Measurements from ENCODE around the gene KCNH6. TPM values are rescaled to one million over a fixed set of nuclear protein-coding genes. Genes with fewer than 3 reads are reported as not detected.

KCNH6 gene
- polyA plus RNA-seq, 1 of the 3 experiments (the other 2 are of a cell fraction) = 0.15 TPM

DNA sequence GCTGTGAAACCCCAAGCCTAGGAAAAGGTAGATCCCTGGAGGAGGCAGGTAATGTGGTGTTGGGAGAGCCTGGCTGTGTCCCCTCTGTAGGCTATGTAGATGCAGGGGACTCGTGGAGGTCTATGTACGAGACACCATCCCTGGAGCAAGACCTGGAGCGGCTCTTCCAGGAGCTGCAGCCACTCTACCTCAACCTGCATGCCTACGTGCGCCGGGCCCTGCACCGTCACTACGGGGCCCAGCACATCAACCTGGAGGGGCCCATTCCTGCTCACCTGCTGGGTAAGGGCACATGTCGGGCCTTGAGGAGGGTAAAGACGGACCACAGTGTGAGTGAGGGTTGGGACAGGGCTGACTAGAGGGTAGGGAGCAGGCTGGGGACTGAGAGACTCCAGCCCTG lies 34.3 kb upstream of the KCNH6 start:
- no peaks in the 10 kb centered on the region; a peak in 1 of 4 replicates for H3K4me1 ChIP-seq (ENCODE audit: control insufficient read depth in 1 of 2, insufficient read depth in 2 of 2, low read depth in 1 of 2, low read length in 1 of 2)
- peak; percentile 30 for DNase-seq
- H2AFZ ChIP-seq (ENCODE audit: low read depth) = no peak overlapping the region
- no peaks in the 10 kb centered on the region for H3K9me2 ChIP-seq
- no peaks in the 10 kb centered on the region for H3F3A ChIP-seq (replicated peaks; ENCODE audit: insufficient read depth)
- H4K20me1 ChIP-seq (ENCODE audit: insufficient read depth) = no peaks in the 10 kb centered on the region
- no peak overlapping the region for H3K4me3 ChIP-seq (ENCODE audit: low read depth in 2 of 2, low read length in 1 of 2)
- H3K9ac ChIP-seq = no peak overlapping the region
- H3K27me3 ChIP-seq (ENCODE audit: insufficient read depth) = no peaks in the 10 kb centered on the region
- TF ChIP-seq RCOR1 (IDR thresholded peaks at IDR 0.05; ENCODE audit: low read length) (no peak), MEF2A (IDR thresholded peaks at IDR 0.05; ENCODE audit: borderline replicate concordance, low read depth) (no peak), FOSL2 (IDR thresholded peaks at IDR 0.05; ENCODE audit: borderline replicate concordance, low read depth) (no peak), RAD21 (IDR thresholded peaks at IDR 0.05; ENCODE audit: low read length) (no peak), RXRA (IDR thresholded peaks at IDR 0.05; ENCODE audit: borderline replicate concordance, low read depth) (no peak), EP300 (IDR thresholded peaks at IDR 0.05; ENCODE audit: borderline replicate concordance in 1 of 2, low read depth in 1 of 2, low read length in 1 of 2) (no peak), YY1 (IDR thresholded peaks at IDR 0.05; ENCODE audit: low read depth) (no peak), TEAD4 (IDR thresholded peaks at IDR 0.05; ENCODE audit: borderline replicate concordance, insufficient read depth) (no peak), EZH2phosphoT487 (IDR thresholded peaks at IDR 0.05; ENCODE audit: borderline replicate concordance, low read depth) (no peak)
- TF ChIP-seq, protein P1, sequence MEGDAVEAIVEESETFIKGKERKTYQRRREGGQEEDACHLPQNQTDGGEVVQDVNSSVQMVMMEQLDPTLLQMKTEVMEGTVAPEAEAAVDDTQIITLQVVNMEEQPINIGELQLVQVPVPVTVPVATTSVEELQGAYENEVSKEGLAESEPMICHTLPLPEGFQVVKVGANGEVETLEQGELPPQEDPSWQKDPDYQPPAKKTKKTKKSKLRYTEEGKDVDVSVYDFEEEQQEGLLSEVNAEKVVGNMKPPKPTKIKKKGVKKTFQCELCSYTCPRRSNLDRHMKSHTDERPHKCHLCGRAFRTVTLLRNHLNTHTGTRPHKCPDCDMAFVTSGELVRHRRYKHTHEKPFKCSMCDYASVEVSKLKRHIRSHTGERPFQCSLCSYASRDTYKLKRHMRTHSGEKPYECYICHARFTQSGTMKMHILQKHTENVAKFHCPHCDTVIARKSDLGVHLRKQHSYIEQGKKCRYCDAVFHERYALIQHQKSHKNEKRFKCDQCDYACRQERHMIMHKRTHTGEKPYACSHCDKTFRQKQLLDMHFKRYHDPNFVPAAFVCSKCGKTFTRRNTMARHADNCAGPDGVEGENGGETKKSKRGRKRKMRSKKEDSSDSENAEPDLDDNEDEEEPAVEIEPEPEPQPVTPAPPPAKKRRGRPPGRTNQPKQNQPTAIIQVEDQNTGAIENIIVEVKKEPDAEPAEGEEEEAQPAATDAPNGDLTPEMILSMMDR (IDR thresholded peaks at IDR 0.05) = no peak
- TF ChIP-seq, protein P2, sequence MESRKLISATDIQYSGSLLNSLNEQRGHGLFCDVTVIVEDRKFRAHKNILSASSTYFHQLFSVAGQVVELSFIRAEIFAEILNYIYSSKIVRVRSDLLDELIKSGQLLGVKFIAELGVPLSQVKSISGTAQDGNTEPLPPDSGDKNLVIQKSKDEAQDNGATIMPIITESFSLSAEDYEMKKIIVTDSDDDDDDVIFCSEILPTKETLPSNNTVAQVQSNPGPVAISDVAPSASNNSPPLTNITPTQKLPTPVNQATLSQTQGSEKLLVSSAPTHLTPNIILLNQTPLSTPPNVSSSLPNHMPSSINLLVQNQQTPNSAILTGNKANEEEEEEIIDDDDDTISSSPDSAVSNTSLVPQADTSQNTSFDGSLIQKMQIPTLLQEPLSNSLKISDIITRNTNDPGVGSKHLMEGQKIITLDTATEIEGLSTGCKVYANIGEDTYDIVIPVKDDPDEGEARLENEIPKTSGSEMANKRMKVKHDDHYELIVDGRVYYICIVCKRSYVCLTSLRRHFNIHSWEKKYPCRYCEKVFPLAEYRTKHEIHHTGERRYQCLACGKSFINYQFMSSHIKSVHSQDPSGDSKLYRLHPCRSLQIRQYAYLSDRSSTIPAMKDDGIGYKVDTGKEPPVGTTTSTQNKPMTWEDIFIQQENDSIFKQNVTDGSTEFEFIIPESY (IDR thresholded peaks at IDR 0.05; ENCODE audit: borderline replicate concordance, low read depth) = no peak
- H3K79me2 ChIP-seq (ENCODE audit: insufficient read depth) = no peaks in the 10 kb centered on the region
- POLR2A ChIA-PET = no interaction called here
- no peak overlapping the region for H3K4me2 ChIP-seq
- no peaks in the 10 kb centered on the region for H3K36me3 ChIP-seq (replicated peaks in 1 of 2; ENCODE audit: control insufficient read depth in 1 of 2, insufficient read depth in 2 of 2, low read length in 1 of 2)
- CTCF ChIA-PET = interaction anchor here (2.1 to 3.6 kb wide), 3 partner anchors 8 to 63 kb away, joined by 13 to 33 read pairs (median 24); partner anchors contain the start of gene ACE
- no peak overlapping the region for H3K27ac ChIP-seq (ENCODE audit: low read depth in 2 of 2, low read length in 1 of 2)
- WGBS (ENCODE audit: low lambda C conversion rate) = 92% methylated on average over 9 of the region's 10 CpGs
- H3K9me3 ChIP-seq = no peaks in the 10 kb centered on the region

DNA sequence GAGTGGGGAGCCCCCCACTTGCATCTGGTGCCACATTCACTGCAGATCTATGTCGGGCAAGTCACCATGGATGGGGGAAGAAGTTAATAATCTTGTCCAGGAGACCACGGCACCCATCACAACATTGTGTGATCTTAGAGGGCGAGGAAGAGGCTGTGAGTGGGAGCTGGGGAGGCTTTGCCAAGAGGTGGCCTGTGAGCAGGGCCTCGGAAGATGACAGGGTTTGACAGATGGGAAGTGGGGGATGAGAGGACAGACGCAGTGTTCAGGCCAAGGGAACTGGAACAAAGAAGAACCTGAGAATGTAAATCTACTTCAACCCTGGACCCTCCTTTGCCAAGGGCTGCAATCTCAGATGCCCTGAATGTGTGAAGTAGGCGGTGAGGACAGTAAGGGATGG lies 33.9 kb upstream of the KCNH6 start:
- ChIA-PET CTCF (interaction anchor here (1.2 to 3.5 kb wide), 3 partner anchors 11 to 122 kb away, joined by 3 to 33 read pairs (median 13); partner anchors contain the start of gene ACE), POLR2A (no interaction called here)
- Histone ChIP-seq H3K27me3 (ENCODE audit: insufficient read depth) (no peaks in the 10 kb centered on the region), H3K79me2 (ENCODE audit: insufficient read depth) (no peaks in the 10 kb centered on the region), H3K36me3 (replicated peaks in 1 of 2; ENCODE audit: control insufficient read depth in 1 of 2, insufficient read depth in 2 of 2, low read length in 1 of 2) (no peaks in the 10 kb centered on the region), H3K9me3 (no peaks in the 10 kb centered on the region), H3F3A (replicated peaks; ENCODE audit: insufficient read depth) (no peaks in the 10 kb centered on the region), H3K4me3 (ENCODE audit: low read depth in 2 of 2, low read length in 1 of 2) (no peak overlapping the region), H4K20me1 (ENCODE audit: insufficient read depth) (no peaks in the 10 kb centered on the region), H3K4me1 (ENCODE audit: control insufficient read depth in 1 of 2, insufficient read depth in 2 of 2, low read depth in 1 of 2, low read length in 1 of 2) (no peaks in the 10 kb centered on the region; a peak in 1 of 4 replicates), H3K27ac (ENCODE audit: low read depth in 2 of 2, low read length in 1 of 2) (no peak overlapping the region), H2AFZ (ENCODE audit: low read depth) (no peak overlapping the region), H3K4me2 (no peak overlapping the region), H3K9ac (no peak overlapping the region), H3K9me2 (no peaks in the 10 kb centered on the region)
- WGBS (ENCODE audit: low lambda C conversion rate) = 87% methylated on average over 6 of the region's 6 CpGs
- no peak for DNase-seq
- TF ChIP-seq RFX5 (IDR thresholded peaks at IDR 0.05; ENCODE audit: low read length) = no peak
- TF ChIP-seq, protein P3, sequence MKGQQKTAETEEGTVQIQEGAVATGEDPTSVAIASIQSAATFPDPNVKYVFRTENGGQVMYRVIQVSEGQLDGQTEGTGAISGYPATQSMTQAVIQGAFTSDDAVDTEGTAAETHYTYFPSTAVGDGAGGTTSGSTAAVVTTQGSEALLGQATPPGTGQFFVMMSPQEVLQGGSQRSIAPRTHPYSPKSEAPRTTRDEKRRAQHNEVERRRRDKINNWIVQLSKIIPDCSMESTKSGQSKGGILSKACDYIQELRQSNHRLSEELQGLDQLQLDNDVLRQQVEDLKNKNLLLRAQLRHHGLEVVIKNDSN (IDR thresholded peaks at IDR 0.05; ENCODE audit: borderline replicate concordance, low read depth) = no peak
- TF ChIP-seq ELF1 (IDR thresholded peaks at IDR 0.05) = no peak
- no peak for TF ChIP-seq TEAD4 (IDR thresholded peaks at IDR 0.05; ENCODE audit: borderline replicate concordance, insufficient read depth)
- TF ChIP-seq RCOR1 (IDR thresholded peaks at IDR 0.05; ENCODE audit: low read length) = no peak
- no peak for TF ChIP-seq JUND (IDR thresholded peaks at IDR 0.05)
- TF ChIP-seq, protein P4, sequence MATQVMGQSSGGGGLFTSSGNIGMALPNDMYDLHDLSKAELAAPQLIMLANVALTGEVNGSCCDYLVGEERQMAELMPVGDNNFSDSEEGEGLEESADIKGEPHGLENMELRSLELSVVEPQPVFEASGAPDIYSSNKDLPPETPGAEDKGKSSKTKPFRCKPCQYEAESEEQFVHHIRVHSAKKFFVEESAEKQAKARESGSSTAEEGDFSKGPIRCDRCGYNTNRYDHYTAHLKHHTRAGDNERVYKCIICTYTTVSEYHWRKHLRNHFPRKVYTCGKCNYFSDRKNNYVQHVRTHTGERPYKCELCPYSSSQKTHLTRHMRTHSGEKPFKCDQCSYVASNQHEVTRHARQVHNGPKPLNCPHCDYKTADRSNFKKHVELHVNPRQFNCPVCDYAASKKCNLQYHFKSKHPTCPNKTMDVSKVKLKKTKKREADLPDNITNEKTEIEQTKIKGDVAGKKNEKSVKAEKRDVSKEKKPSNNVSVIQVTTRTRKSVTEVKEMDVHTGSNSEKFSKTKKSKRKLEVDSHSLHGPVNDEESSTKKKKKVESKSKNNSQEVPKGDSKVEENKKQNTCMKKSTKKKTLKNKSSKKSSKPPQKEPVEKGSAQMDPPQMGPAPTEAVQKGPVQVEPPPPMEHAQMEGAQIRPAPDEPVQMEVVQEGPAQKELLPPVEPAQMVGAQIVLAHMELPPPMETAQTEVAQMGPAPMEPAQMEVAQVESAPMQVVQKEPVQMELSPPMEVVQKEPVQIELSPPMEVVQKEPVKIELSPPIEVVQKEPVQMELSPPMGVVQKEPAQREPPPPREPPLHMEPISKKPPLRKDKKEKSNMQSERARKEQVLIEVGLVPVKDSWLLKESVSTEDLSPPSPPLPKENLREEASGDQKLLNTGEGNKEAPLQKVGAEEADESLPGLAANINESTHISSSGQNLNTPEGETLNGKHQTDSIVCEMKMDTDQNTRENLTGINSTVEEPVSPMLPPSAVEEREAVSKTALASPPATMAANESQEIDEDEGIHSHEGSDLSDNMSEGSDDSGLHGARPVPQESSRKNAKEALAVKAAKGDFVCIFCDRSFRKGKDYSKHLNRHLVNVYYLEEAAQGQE (IDR thresholded peaks at IDR 0.05; ENCODE audit: low read depth, low read length) = no peak
- TF ChIP-seq, protein P1 (IDR thresholded peaks at IDR 0.05) = no peak
- TF ChIP-seq RAD21 (IDR thresholded peaks at IDR 0.05; ENCODE audit: low read length) = no peak

Data from SK-N-SH (cell line).